Measurements from ENCODE around the gene SV2C. TPM values are rescaled to one million over a fixed set of nuclear protein-coding genes. Genes with fewer than 3 reads are reported as not detected.

Gene SV2C
- total and polyA plus RNA-seq, 2 donors (not counting 1 experiment from before 2014, with no cell fraction given) = not detected

GRCh38 chr5:76310208-76310607 lies 227.0 kb downstream of the SV2C start:
- Histone ChIP-seq H3K9me3 (ENCODE audit: control extremely low read depth in 1 of 3, control insufficient read depth in 2 of 3, insufficient read depth in 1 of 3, low read length in 2 of 3) (no peaks in the 10 kb centered on the region), H3K4me1 (ENCODE audit: control insufficient read depth in 2 of 2, insufficient read depth in 2 of 2, low read length in 2 of 2) (no peaks in the 10 kb centered on the region), H3K4me2 (replicated peaks; ENCODE audit: low read depth, low read length, poor library complexity, severe bottlenecking) (no peak overlapping the region), H3K27ac (ENCODE audit: low read length in 2 of 2) (no peak overlapping the region), H3K27me3 (replicated peaks in 1 of 4; ENCODE audit: control extremely low read depth in 1 of 4, control insufficient read depth in 3 of 4, insufficient read depth in 4 of 4, low read length in 3 of 4) (no peaks in the 10 kb centered on the region), H3K4me3 (ENCODE audit: control extremely low read depth in 1 of 5, extremely low read depth in 1 of 5, insufficient read depth in 1 of 5, low read depth in 2 of 5, low read length in 4 of 5) (no peak overlapping the region), H4K20me1 (ENCODE audit: control insufficient read depth, insufficient read depth, low read length, poor library complexity, severe bottlenecking) (no peaks in the 10 kb centered on the region), H2AFZ (ENCODE audit: insufficient read depth, low read depth, low read length, poor library complexity, severe bottlenecking) (no peak overlapping the region), H3K9ac (ENCODE audit: low read length) (no peak overlapping the region), H3K79me2 (ENCODE audit: control insufficient read depth, insufficient read depth, low read length) (no peaks in the 10 kb centered on the region), H3K36me3 (replicated peaks in 1 of 2; ENCODE audit: control extremely low read depth in 1 of 2, control insufficient read depth in 1 of 2, extremely low read depth in 1 of 2, insufficient read depth in 2 of 2, low read length in 1 of 2) (no peaks in the 10 kb centered on the region)
- Mint-ChIP-seq H3K27me3 (peaks cover 23% of the 10 kb centered on the region), H3K4me3 (no peak overlapping the region), H3K9me3 (ENCODE audit: insufficient read depth) (no peaks in the 10 kb centered on the region), H3K4me1 (no peaks in the 10 kb centered on the region), H3K27ac (no peak overlapping the region)
- TF ChIP-seq EZH2 (IDR thresholded peaks at IDR 0.05; ENCODE audit: borderline replicate concordance, insufficient read depth, low read depth, low read length, poor library complexity, severe bottlenecking) = no peak
- ChIA-PET POLR2A (no interaction called here), CTCF (interaction anchor here (0.7 kb wide), 1 partner anchor 10 kb away, joined by 3 read pairs; no protein-coding TSS in a partner anchor)
- no peak for ATAC-seq (ENCODE audit: low read depth)
- intact Hi-C loops (cut with micrococcal nuclease) = no loop called here
- no peak for DNase-seq
- WGBS (ENCODE audit: insufficient coverage) = 82% methylated on average over 1 of the region's 1 CpG

DNA sequence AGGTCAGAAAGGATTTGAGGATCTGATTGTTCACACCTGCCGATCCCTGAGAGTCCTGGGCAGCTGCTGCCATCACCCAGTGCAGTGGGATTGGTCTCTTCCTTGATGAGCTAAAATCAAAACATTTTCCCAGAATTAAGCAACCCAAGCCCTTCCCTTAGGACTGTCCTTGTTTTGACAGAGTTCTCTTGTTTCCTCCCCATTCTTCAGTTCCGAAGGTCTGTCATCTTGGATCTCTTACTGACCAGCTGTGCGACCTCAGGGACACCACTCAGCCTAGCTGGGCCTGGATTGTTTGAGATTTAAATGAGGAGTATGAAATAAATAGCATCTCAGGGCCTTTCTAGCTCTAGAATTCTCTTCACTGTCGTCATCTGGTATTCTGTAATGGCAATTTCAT lies 229.6 kb downstream of the SV2C start:
- no peak for ATAC-seq (ENCODE audit: low read depth)
- Mint-ChIP-seq H3K9me3 (ENCODE audit: insufficient read depth) (no peaks in the 10 kb centered on the region), H3K27me3 (peaks cover 23% of the 10 kb centered on the region), H3K27ac (no peak overlapping the region), H3K4me1 (no peaks in the 10 kb centered on the region), H3K4me3 (no peak overlapping the region)
- Histone ChIP-seq H3K9me3 (ENCODE audit: control extremely low read depth in 1 of 3, control insufficient read depth in 2 of 3, insufficient read depth in 1 of 3, low read length in 2 of 3) (no peaks in the 10 kb centered on the region), H2AFZ (ENCODE audit: insufficient read depth, low read depth, low read length, poor library complexity, severe bottlenecking) (no peak overlapping the region), H4K20me1 (ENCODE audit: control insufficient read depth, insufficient read depth, low read length, poor library complexity, severe bottlenecking) (no peaks in the 10 kb centered on the region), H3K9ac (ENCODE audit: low read length) (no peak overlapping the region), H3K4me1 (ENCODE audit: control insufficient read depth in 2 of 2, insufficient read depth in 2 of 2, low read length in 2 of 2) (no peaks in the 10 kb centered on the region), H3K4me2 (replicated peaks; ENCODE audit: low read depth, low read length, poor library complexity, severe bottlenecking) (no peak overlapping the region), H3K27me3 (replicated peaks in 1 of 4; ENCODE audit: control extremely low read depth in 1 of 4, control insufficient read depth in 3 of 4, insufficient read depth in 4 of 4, low read length in 3 of 4) (no peaks in the 10 kb centered on the region), H3K27ac (ENCODE audit: low read length in 2 of 2) (no peak overlapping the region), H3K36me3 (replicated peaks in 1 of 2; ENCODE audit: control extremely low read depth in 1 of 2, control insufficient read depth in 1 of 2, extremely low read depth in 1 of 2, insufficient read depth in 2 of 2, low read length in 1 of 2) (no peaks in the 10 kb centered on the region), H3K4me3 (ENCODE audit: control extremely low read depth in 1 of 5, extremely low read depth in 1 of 5, insufficient read depth in 1 of 5, low read depth in 2 of 5, low read length in 4 of 5) (no peak overlapping the region), H3K79me2 (ENCODE audit: control insufficient read depth, insufficient read depth, low read length) (no peaks in the 10 kb centered on the region)
- no peak for DNase-seq
- ChIA-PET POLR2A (no interaction called here), CTCF (no interaction called here)
- no peak for TF ChIP-seq EZH2 (IDR thresholded peaks at IDR 0.05; ENCODE audit: borderline replicate concordance, insufficient read depth, low read depth, low read length, poor library complexity, severe bottlenecking)
- TF ChIP-seq, protein P1, sequence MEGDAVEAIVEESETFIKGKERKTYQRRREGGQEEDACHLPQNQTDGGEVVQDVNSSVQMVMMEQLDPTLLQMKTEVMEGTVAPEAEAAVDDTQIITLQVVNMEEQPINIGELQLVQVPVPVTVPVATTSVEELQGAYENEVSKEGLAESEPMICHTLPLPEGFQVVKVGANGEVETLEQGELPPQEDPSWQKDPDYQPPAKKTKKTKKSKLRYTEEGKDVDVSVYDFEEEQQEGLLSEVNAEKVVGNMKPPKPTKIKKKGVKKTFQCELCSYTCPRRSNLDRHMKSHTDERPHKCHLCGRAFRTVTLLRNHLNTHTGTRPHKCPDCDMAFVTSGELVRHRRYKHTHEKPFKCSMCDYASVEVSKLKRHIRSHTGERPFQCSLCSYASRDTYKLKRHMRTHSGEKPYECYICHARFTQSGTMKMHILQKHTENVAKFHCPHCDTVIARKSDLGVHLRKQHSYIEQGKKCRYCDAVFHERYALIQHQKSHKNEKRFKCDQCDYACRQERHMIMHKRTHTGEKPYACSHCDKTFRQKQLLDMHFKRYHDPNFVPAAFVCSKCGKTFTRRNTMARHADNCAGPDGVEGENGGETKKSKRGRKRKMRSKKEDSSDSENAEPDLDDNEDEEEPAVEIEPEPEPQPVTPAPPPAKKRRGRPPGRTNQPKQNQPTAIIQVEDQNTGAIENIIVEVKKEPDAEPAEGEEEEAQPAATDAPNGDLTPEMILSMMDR (IDR thresholded peaks at IDR 0.05) = no peak
- WGBS (ENCODE audit: insufficient coverage) = 100% methylated on average over 1 of the region's 4 CpGs
- intact Hi-C loops (cut with micrococcal nuclease) = no loop called here
